GM21529 (cell line): ENCODE measurements around the gene IL13.
"Not testable (repeated sequence)": the region's sequence is repeated elsewhere in the genome, so short reads cannot be mapped to it uniquely, and the experiment has no call there.

Source experiments
- ATAC-seq: cut with Tn5 transposase; IDR thresholded peaks from one replicate; pipeline ENCODE4 v1.9.1; 2021; ENCODE audit not compliant: unreplicated experiment

IL13 gene

DNA sequence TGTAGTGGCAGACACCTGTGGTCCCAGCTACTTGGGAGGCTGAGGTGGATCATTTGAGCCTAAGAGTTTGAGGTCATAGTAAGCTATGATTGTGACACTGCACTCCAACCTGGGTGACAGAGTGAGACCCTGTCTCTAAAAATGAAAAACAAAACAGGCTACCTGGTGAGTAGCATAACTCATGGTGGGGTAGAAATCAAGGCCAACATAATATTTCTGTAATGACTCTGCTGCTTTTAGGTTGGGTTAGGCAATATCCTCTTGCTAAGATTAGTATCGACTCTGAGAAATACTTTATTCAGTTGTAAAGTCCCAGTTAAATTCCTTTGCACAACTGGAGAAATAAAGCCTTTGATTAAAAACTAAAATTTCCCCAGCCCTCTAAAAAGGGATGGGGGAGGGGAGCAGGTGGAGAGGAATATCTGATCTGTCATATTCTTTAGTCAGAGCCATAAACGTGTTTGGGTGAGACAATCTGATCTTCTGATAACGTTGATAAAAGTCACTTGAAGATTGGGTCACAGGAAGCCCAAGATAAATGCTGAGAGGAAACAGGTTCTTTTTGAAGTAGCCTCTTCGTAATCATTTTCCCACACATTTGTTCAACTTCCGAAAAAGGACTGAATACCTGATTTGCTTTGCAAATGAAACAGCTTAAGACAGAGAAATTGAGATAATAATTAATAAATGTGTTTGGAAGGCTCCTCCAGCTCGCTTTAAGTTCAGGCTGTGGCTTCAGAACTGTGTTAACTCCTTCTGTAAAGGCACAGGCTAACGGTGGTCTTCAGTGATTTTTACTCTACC is 30.8 kb downstream of the IL13 start:
- no peak for ATAC-seq

- no peak for ATAC-seq
These were observed 31.5 kb downstream of the IL13 start for GRCh38 chr5:132689513-132689912.

DNA sequence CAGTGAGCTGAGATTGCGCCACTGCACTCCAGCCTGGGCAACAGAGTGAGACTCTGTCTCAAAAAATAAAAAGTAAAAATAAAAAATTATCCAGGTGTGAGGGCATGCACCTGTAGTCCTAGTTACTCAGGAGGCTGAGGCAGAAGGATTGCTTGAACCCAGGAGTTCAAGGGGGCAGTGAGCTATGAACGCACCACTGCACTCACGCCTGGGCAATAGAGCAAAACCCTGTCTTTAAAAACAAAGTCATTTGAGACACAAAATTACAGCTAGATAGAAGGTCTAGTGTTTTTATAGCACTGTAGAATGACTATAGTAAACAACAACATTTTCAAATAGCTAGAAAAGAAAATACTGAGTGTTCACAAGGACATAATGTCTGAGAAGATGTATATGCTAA is 32.2 kb downstream of the IL13 start:
- no peak for ATAC-seq

DNA sequence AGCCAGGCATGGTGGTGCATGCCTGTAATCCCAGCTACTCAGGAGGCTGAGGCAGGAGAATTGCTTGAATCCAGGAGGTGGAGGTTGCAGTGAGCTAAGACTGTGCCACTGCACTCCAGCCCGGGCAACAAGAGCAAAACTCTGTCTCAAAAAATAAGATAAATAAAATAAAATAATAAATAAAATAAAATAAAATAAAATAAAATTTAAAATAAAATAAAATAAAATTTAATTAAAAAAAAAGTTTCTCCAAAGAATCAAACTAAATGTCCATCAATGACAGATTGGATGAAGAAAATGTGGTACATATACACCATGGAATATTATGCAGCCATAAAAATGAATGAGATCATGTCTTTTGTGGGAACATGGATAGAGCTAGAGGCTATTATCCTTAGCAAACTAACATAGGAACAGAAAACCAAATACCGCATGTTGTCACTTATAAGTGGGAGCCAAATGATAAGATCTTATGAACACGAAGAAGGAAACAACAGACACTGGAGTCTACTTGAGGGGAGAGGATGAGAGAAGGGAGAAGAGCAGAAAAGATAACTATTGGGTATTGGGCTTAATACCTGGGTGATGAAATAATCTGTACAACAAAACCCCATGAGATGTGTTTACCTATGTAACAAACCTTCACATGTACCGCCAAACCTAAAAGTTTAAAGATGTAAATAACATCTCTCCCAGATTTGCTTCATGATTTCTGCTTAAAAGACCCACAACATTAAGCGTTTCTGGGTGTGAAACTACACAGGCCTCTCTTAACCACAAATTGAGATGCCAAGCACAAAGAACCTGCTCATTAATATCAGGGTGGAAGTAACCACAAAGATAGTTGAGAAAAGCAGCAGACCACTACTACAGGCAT is 34.0 kb downstream of the IL13 start:
- not testable (repeated sequence) for ATAC-seq

- no peak for ATAC-seq
These were observed 34.6 kb downstream of the IL13 start for GRCh38 chr5:132692632-132692967.

DNA sequence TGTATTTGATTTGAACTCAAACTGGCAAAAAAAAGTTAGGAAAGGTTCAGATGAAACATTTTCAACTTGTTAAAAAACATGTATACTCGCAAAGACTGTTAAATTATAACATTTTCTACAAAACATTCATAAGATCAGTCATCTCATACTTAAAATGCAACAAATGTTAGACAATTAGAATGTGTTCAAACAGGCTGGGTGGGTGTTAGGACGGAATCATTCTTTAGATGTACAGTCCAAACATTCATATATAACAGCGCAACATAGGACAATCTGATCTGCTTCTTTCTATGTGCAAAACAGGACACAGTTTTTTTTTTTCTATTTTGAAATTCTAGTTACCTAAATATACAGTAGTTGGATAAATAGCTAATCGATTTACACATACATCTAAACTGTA is 38.0 kb downstream of the IL13 start:
- ATAC-seq = no peak

DNA sequence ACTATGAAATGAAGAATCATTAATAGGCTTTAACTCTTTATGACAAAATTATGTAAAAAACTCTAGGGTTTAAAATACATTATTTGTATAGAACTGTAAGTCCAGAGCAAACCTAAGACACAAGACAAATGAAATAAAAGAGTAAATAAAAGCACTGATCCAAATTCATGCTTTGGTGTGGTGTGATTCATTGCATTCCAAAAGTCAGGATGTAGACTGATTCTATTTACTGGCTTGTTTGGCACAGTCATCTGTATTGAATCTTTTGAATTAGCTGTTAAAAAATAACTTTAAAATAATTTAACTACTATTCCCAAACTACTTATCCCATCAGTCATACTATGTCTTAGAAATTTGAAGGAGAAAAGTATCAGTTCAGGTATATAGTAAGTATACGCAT is 46.9 kb downstream of the IL13 start:
- ATAC-seq = no peak

DNA sequence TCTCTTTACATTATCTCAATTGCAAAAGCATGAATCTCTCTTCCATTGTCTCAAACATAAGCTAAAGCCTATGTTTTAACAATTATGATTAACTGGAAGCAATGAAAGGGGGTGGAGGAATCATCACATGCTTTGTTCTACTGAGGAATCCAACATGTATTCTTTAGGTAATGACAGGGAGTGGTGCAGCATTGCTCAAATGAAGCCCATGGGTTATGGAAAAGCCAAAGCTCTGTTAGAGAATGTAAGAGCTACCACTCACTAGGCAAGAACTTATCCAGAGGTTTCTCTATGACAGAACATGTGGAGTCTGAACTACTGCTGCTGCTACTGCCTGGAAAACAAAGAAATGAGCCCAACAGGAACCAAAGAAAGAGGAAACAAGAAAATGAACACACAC is 50.7 kb downstream of the IL13 start:
- ATAC-seq = no peak
